K562 (cell line): Measurements from ENCODE around the gene ZMYND19. TPM values are rescaled to one million over a fixed set of nuclear protein-coding genes. Genes with fewer than 3 reads are reported as not detected.

Experiments
- DEAF1 ChIP-seq: fragments of 450-650 bp; formaldehyde crosslinking; IDR thresholded peaks from 2 replicates; pipeline ENCODE4 v1.4.0; 2020; ENCODE audit warnings: mild to moderate bottlenecking, moderate library complexity
- POLR3G ChIP-seq: IDR thresholded peaks from 2 replicates; pipeline ENCODE4 v1.6.1; 2011; ENCODE audit not compliant: insufficient read length, insufficient replicate concordance; ENCODE audit errors: extremely low read depth
- ZNF124 ChIP-seq: sonication (generic); formaldehyde crosslinking; IDR thresholded peaks from 2 replicates; pipeline ENCODE4 v1.8.1; 2022; ENCODE audit warnings: missing genetic modification reagents
- ZNF133 ChIP-seq: fragments of 250-450 bp; sonication (Bioruptor Pico); IDR thresholded peaks from 2 replicates; pipeline ENCODE4 v1.4.0; 2020; ENCODE audit warnings: mild to moderate bottlenecking
- ZNF316 ChIP-seq: fragments of 450-650 bp; IDR thresholded peaks from 2 replicates; pipeline ENCODE4 v1.6.1; 2016
- polyA plus RNA-seq, 8 experiments: library from polyadenylated mRNA; depleted of rRNA in 4 of 8; stranded (reverse) in 5 of 8; unstranded in 3 of 8; fragments of >200 nt; fragmentation: Nextera tagmentation in 2 of 8; fragmentation: Illumina TruSeq in 1 of 8; extraction: Ambion mirVana in 2 of 8; extraction: Trizol in 1 of 8; gene quantifications; 2 replicates each; pipeline versions ENCODE4 v1.2.1 to v1.2.3, GENCODE V29; 2011 to 2014; ENCODE audit warnings: inconsistent platforms in 1 of 8, missing spikeins in 1 of 8
- total RNA-seq, 7 experiments: library from RNA; depleted of rRNA in 6 of 7; stranded (reverse); fragments of >200 nt in 6 of 7; fragmentation: Illumina TruSeq in 2 of 7; extraction: Trizol in 2 of 7; gene quantifications; 2 replicates each; pipeline versions ENCODE4 v1.2.1 to v1.2.3, GENCODE V29; 2011 to 2021; ENCODE audit warnings: low replicate concordance in 1 of 7
- TF ChIP-seq, protein P1 (sequence below): fragments of 250-450 bp; sonication (Bioruptor Pico); IDR thresholded peaks from 2 replicates; pipeline ENCODE4 v1.4.0; 2020; ENCODE audit warnings: mild to moderate bottlenecking
- TF ChIP-seq, protein P2 (sequence below): sonication (generic); formaldehyde crosslinking; IDR thresholded peaks from 2 replicates; pipeline ENCODE4 v1.8.1; 2023; ENCODE audit warnings: mild to moderate bottlenecking, missing genetic modification reagents
- TF ChIP-seq, protein P3 (sequence below), 2 experiments: fragments of 450-650 bp; formaldehyde crosslinking in 1 of 2; IDR thresholded peaks; 2 replicates each; pipeline versions ENCODE4 v1.4.0 to v1.6.1; 2014 to 2020; ENCODE audit warnings: mild to moderate bottlenecking in 2 of 2, borderline replicate concordance in 1 of 2, low read depth in 1 of 2

Gene ZMYND19
- total and polyA plus RNA-seq, 9 of the 15 experiments (the other 6 are each of a cell fraction or from before 2014, with no cell fraction given) = 1.0 to 86.7 (median 44.0) TPM

GRCh38 chr9:137578518-137579258 is 11.6 kb downstream of the ZMYND19 start, which contains the start of gene DPH7 (continued):
- TF ChIP-seq DEAF1 (CRISPR knock-in tag) = 0 out of 2 replicates have a peak, but pooled peaks have one; percentile 12
- peak; percentile 72 for TF ChIP-seq ZNF316
- TF ChIP-seq, protein P1, sequence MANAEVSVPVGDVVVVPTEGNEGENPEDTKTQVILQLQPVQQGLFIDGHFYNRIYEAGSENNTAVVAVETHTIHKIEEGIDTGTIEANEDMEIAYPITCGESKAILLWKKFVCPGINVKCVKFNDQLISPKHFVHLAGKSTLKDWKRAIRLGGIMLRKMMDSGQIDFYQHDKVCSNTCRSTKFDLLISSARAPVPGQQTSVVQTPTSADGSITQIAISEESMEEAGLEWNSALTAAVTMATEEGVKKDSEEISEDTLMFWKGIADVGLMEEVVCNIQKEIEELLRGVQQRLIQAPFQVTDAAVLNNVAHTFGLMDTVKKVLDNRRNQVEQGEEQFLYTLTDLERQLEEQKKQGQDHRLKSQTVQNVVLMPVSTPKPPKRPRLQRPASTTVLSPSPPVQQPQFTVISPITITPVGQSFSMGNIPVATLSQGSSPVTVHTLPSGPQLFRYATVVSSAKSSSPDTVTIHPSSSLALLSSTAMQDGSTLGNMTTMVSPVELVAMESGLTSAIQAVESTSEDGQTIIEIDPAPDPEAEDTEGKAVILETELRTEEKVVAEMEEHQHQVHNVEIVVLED (CRISPR knock-in tag) = peak; percentile 70; the same call in 1 of the 2 replicates
- 0 out of 2 replicates have a peak, but pooled peaks have one; percentile 51 for TF ChIP-seq ZNF124 (CRISPR knock-in tag)
- TF ChIP-seq ZNF133 (CRISPR knock-in tag) = 0 out of 2 replicates have a peak, but pooled peaks have one; percentile 13
- TF ChIP-seq, protein P2, sequence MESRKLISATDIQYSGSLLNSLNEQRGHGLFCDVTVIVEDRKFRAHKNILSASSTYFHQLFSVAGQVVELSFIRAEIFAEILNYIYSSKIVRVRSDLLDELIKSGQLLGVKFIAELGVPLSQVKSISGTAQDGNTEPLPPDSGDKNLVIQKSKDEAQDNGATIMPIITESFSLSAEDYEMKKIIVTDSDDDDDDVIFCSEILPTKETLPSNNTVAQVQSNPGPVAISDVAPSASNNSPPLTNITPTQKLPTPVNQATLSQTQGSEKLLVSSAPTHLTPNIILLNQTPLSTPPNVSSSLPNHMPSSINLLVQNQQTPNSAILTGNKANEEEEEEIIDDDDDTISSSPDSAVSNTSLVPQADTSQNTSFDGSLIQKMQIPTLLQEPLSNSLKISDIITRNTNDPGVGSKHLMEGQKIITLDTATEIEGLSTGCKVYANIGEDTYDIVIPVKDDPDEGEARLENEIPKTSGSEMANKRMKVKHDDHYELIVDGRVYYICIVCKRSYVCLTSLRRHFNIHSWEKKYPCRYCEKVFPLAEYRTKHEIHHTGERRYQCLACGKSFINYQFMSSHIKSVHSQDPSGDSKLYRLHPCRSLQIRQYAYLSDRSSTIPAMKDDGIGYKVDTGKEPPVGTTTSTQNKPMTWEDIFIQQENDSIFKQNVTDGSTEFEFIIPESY (CRISPR knock-in tag) = peak; percentile 89
- TF ChIP-seq, protein P3, sequence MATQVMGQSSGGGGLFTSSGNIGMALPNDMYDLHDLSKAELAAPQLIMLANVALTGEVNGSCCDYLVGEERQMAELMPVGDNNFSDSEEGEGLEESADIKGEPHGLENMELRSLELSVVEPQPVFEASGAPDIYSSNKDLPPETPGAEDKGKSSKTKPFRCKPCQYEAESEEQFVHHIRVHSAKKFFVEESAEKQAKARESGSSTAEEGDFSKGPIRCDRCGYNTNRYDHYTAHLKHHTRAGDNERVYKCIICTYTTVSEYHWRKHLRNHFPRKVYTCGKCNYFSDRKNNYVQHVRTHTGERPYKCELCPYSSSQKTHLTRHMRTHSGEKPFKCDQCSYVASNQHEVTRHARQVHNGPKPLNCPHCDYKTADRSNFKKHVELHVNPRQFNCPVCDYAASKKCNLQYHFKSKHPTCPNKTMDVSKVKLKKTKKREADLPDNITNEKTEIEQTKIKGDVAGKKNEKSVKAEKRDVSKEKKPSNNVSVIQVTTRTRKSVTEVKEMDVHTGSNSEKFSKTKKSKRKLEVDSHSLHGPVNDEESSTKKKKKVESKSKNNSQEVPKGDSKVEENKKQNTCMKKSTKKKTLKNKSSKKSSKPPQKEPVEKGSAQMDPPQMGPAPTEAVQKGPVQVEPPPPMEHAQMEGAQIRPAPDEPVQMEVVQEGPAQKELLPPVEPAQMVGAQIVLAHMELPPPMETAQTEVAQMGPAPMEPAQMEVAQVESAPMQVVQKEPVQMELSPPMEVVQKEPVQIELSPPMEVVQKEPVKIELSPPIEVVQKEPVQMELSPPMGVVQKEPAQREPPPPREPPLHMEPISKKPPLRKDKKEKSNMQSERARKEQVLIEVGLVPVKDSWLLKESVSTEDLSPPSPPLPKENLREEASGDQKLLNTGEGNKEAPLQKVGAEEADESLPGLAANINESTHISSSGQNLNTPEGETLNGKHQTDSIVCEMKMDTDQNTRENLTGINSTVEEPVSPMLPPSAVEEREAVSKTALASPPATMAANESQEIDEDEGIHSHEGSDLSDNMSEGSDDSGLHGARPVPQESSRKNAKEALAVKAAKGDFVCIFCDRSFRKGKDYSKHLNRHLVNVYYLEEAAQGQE (IDR thresholded peaks at IDR 0.05; ENCODE audit: borderline replicate concordance) = peak; percentile 43; the same call in 1 of the 2 replicates
- TF ChIP-seq, protein P3 (CRISPR knock-in tag; IDR thresholded peaks at IDR 0.05; ENCODE audit: low read depth) = peak; percentile 72; the same call in 1 of the 2 replicates
- TF ChIP-seq POLR3G = no peak
